Suppressor macrophage treated with lipopolysaccharide for 4 hours (primary cell): ENCODE data around the gene SMCO4.
"Not testable (repeated sequence)": the region's sequence is repeated elsewhere in the genome, so short reads cannot be mapped to it uniquely, and the experiment has no call there.

Source experiments
- DNase-seq: peaks from one replicate; pipeline ENCODE4 v3.0.0-alpha.2; 2020

SMCO4 gene

GRCh38 chr11:93559681-93560080 is 16.5 kb upstream of the SMCO4 start:
- DNase-seq, result no peak

- DNase-seq, result no peak
These were observed 9.7 kb upstream of the SMCO4 start for GRCh38 chr11:93552874-93553273.

GRCh38 chr11:93549976-93550375 is 6.8 kb upstream of the SMCO4 start:
- no peak for DNase-seq

GRCh38 chr11:93548679-93549319 is 5.6 kb upstream of the SMCO4 start:
- DNase-seq, result no peak

- no peak for DNase-seq
These were observed 4.6 kb upstream of the SMCO4 start for GRCh38 chr11:93547773-93548172.

- no peak for DNase-seq
These were observed 3.8 kb upstream of the SMCO4 start for GRCh38 chr11:93547028-93547427.

GRCh38 chr11:93545566-93545965 is 2.4 kb upstream of the SMCO4 start:
- DNase-seq, result peak; percentile 81

- no peak for DNase-seq
These were observed 371 bp downstream of the SMCO4 start for GRCh38 chr11:93542811-93543229.

- peak; percentile 84 for DNase-seq
These were observed 1.0 kb downstream of the SMCO4 start for GRCh38 chr11:93541884-93542810.

- DNase-seq, result peak; percentile 28
These were observed 2.2 kb downstream of the SMCO4 start for GRCh38 chr11:93540896-93541553.

GRCh38 chr11:93540337-93540736 is 2.9 kb downstream of the SMCO4 start:
- DNase-seq, result no peak

- peak; percentile 76 for DNase-seq
These were observed 5.4 kb downstream of the SMCO4 start for GRCh38 chr11:93537767-93538261.

GRCh38 chr11:93537049-93537448 is 6.1 kb downstream of the SMCO4 start:
- no peak for DNase-seq

- DNase-seq, result no peak
These were observed 6.9 kb downstream of the SMCO4 start for GRCh38 chr11:93536101-93536861.

GRCh38 chr11:93535578-93535977 is 7.6 kb downstream of the SMCO4 start:
- not testable (repeated sequence) for DNase-seq

GRCh38 chr11:93532806-93533205 is 10.4 kb downstream of the SMCO4 start:
- DNase-seq, result no peak

- peak; percentile 28 for DNase-seq
These were observed 10.9 kb downstream of the SMCO4 start for GRCh38 chr11:93532281-93532789.

- no peak for DNase-seq
These were observed 12.7 kb downstream of the SMCO4 start for GRCh38 chr11:93530468-93530826.

- peak; percentile 72 for DNase-seq
These were observed 13.3 kb downstream of the SMCO4 start for GRCh38 chr11:93529707-93530467.

GRCh38 chr11:93528757-93529645 is 14.2 kb downstream of the SMCO4 start:
- peak; percentile 33 for DNase-seq

- no peak for DNase-seq
These were observed 14.9 kb downstream of the SMCO4 start for GRCh38 chr11:93528252-93528651.
